VCaP (cell line): ENCODE measurements around the gene TMEM150A.

Source experiments
- H3K27ac ChIP-seq: fragments of 450-650 bp; 2 replicates; pipeline ENCODE4 v1.5.1; 2017
- TF ChIP-seq, protein P1 (sequence below): fragments of 450-650 bp; conservative IDR thresholded peaks from 2 replicates; pipeline ENCODE4 v1.5.1; 2017; ENCODE audit warnings: mild to moderate bottlenecking, moderate library complexity

Gene TMEM150A

DNA sequence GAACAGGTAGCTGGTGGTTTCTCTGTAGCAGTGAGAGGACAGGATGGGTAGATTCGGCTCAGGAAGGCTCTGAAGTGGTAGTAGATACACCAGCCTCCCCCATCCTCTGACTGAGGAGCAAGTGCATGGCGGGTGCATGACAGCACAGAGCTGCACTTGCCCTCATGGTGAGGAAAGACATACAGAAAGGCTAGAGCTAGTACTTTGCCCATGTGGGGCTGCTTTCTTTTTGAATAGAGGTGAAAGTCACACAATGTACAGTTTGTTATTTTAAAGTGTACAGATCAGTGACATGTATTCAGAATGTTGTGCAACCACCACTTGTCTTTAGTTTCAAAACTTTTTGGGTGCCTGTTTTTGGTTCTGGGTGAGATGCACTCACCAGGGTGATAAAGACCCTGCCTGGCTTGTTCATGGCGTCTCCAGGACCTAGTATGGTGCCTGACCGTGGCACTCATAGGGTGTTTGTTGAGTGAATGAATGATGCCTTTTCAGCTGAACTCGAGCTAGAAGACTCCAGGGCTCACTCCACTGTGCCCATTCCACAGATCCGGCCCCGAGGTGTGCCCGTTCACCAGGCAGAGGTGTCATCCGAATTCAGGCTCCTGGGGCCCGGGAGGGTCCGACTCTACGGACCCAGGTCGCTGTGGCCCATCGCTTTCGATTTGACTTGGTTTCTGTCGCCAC is 18.7 kb downstream of the TMEM150A start:
- no peak overlapping the region for H3K27ac ChIP-seq
- TF ChIP-seq, protein P1, sequence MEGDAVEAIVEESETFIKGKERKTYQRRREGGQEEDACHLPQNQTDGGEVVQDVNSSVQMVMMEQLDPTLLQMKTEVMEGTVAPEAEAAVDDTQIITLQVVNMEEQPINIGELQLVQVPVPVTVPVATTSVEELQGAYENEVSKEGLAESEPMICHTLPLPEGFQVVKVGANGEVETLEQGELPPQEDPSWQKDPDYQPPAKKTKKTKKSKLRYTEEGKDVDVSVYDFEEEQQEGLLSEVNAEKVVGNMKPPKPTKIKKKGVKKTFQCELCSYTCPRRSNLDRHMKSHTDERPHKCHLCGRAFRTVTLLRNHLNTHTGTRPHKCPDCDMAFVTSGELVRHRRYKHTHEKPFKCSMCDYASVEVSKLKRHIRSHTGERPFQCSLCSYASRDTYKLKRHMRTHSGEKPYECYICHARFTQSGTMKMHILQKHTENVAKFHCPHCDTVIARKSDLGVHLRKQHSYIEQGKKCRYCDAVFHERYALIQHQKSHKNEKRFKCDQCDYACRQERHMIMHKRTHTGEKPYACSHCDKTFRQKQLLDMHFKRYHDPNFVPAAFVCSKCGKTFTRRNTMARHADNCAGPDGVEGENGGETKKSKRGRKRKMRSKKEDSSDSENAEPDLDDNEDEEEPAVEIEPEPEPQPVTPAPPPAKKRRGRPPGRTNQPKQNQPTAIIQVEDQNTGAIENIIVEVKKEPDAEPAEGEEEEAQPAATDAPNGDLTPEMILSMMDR: no peak

- TF ChIP-seq, protein P1: no peak
- H3K27ac ChIP-seq: no peak overlapping the region
Measured at GRCh38 chr2:85582492-85582891, 20.0 kb downstream of the TMEM150A start.

GRCh38 chr2:85580206-85580605 is 22.3 kb downstream of the TMEM150A start:
- no peak overlapping the region for H3K27ac ChIP-seq
- TF ChIP-seq, protein P1: no peak

- no peak overlapping the region for H3K27ac ChIP-seq
- TF ChIP-seq, protein P1: no peak
Measured at GRCh38 chr2:85579266-85579935, 23.1 kb downstream of the TMEM150A start.

- no peak overlapping the region for H3K27ac ChIP-seq
- TF ChIP-seq, protein P1: no peak
Measured at GRCh38 chr2:85578243-85579180, 24.0 kb downstream of the TMEM150A start.

GRCh38 chr2:85577386-85578242 is 24.9 kb downstream of the TMEM150A start, which contains the start of gene VAMP8:
Gene VAMP8 (plus strand): TSS chr2:85577586. CDS start chr2:85577647, 61 bp downstream.
- H3K27ac ChIP-seq: no peak within 1 kb of the TSS
- TF ChIP-seq, protein P1: no peak
